Measurements from ENCODE around the gene ZNF133.

The ZNF133 gene

GRCh38 chr20:18312723-18313122, 24.4 kb downstream of the ZNF133 start:
- TF ChIP-seq, protein P1, sequence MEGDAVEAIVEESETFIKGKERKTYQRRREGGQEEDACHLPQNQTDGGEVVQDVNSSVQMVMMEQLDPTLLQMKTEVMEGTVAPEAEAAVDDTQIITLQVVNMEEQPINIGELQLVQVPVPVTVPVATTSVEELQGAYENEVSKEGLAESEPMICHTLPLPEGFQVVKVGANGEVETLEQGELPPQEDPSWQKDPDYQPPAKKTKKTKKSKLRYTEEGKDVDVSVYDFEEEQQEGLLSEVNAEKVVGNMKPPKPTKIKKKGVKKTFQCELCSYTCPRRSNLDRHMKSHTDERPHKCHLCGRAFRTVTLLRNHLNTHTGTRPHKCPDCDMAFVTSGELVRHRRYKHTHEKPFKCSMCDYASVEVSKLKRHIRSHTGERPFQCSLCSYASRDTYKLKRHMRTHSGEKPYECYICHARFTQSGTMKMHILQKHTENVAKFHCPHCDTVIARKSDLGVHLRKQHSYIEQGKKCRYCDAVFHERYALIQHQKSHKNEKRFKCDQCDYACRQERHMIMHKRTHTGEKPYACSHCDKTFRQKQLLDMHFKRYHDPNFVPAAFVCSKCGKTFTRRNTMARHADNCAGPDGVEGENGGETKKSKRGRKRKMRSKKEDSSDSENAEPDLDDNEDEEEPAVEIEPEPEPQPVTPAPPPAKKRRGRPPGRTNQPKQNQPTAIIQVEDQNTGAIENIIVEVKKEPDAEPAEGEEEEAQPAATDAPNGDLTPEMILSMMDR (IDR thresholded peaks at IDR 0.05; ENCODE audit: insufficient read depth, low read length, missing control alignments), result no peak
- CTCF ChIA-PET, result no interaction called here
- POLR2A ChIA-PET, result no interaction called here
- H3K4me3 ChIP-seq (ENCODE audit: low read depth, low read length), result no peak overlapping the region
- DNase-seq (ENCODE audit: low read depth, low spot score), result no peak

- ChIA-PET POLR2A (no interaction called here), CTCF (no interaction called here)
- TF ChIP-seq, protein P1 (IDR thresholded peaks at IDR 0.05; ENCODE audit: insufficient read depth, low read length, missing control alignments), result no peak
- H3K4me3 ChIP-seq (ENCODE audit: low read depth, low read length), result no peak overlapping the region
- DNase-seq (ENCODE audit: low read depth, low spot score), result no peak
These were observed 25.1 kb downstream of the ZNF133 start for GRCh38 chr20:18313411-18313810.

- POLR2A ChIA-PET, result no interaction called here
- TF ChIP-seq, protein P1 (IDR thresholded peaks at IDR 0.05; ENCODE audit: insufficient read depth, low read length, missing control alignments), result no peak
- CTCF ChIA-PET, result no interaction called here
- H3K4me3 ChIP-seq (ENCODE audit: low read depth, low read length), result no peak overlapping the region
- peak; percentile 19 for DNase-seq (ENCODE audit: low read depth, low spot score)
These were observed 26.6 kb downstream of the ZNF133 start for GRCh38 chr20:18314786-18315406.

DNA sequence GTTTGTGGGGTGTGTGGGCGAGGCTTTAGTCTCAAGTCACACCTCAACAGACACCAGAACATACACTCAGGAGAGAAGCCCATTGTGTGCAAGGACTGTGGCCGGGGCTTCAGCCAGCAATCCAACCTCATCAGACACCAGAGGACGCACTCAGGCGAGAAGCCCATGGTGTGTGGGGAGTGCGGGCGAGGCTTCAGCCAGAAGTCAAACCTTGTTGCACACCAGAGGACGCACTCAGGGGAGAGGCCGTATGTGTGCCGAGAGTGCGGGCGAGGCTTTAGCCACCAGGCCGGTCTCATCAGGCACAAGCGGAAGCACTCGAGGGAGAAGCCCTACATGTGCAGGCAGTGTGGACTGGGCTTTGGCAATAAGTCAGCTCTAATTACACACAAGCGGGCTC, 27.8 kb downstream of the ZNF133 start:
- POLR2A ChIA-PET, result no interaction called here
- TF ChIP-seq, protein P1 (IDR thresholded peaks at IDR 0.05; ENCODE audit: insufficient read depth, low read length, missing control alignments), result no peak
- H3K4me3 ChIP-seq (ENCODE audit: low read depth, low read length), result no peak overlapping the region
- CTCF ChIA-PET, result no interaction called here
- no peak for DNase-seq (ENCODE audit: low read depth, low spot score)

DNA sequence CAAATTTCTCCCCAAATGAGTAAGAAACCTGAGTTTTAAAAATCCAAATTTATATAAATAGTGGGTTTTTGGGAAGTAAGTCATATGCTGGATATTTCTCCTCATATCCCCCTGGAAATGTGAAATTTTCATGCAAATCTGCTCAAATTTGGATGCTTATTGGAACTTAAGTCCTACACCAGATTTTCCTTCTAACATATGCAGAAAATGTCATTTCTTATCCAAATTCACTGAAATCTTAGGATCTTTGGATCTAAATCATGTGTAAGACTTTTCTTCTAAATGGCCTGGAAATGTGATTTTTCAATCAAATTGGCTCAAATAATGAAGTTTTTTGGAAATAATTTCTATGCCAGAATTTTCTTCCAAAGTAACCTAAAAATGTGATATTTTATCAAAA, 33.0 kb downstream of the ZNF133 start:
- POLR2A ChIA-PET, result no interaction called here
- TF ChIP-seq, protein P1 (IDR thresholded peaks at IDR 0.05; ENCODE audit: insufficient read depth, low read length, missing control alignments), result no peak
- H3K4me3 ChIP-seq (ENCODE audit: low read depth, low read length), result no peak overlapping the region
- CTCF ChIA-PET, result no interaction called here
- no peak for DNase-seq (ENCODE audit: low read depth, low spot score)

DNA sequence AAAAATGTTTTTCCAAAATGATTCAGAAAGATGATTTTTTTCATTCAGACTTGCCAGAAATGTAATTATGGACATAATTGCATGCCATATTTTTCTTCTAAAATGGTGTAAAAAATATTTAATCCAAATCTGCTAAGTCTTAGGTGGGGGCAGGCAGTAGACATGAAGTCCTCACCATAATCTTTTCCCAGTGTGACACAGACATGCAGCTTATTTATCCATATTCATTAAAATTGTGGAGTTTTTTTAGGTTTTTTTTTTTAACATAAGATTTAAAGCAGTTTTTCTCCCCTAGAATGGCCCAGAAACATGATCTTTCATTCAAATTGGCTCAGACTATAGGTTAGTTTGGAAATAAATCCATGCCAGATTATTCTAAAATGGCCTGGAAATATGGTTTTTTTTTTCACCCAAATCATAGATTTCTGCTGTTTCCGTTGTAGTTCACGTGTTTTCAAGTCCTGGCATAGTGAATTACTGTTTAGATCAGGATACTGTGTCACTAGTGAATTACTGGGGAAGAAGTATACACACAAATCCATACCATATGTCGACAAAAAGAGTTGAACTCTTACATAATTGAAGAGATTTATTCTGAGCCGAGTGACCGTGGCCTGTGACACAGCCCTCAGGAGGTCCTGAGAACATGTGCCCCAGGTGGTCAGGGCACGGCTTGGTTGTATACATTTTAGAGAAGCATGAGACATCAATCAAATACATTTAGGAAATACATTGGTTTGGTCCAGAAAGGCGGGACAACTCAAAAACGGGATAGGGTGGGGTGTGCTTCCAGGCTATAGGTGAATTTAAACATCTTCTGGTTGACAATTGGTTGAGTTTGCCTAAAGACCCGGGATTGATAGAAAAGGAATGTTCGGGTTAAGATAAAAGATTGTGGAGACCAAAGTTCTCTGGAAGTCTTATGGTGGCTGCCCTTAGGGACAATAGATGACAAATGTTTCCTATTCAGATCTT, 33.9 kb downstream of the ZNF133 start:
- TF ChIP-seq, protein P1 (IDR thresholded peaks at IDR 0.05; ENCODE audit: insufficient read depth, low read length, missing control alignments), result no peak
- ChIA-PET CTCF (no interaction called here), POLR2A (interaction anchor here (0.7 kb wide), 1 partner anchor 8 kb away, joined by 3 read pairs; no protein-coding TSS in a partner anchor)
- no peak for DNase-seq (ENCODE audit: low read depth, low spot score)
- no peak overlapping the region for H3K4me3 ChIP-seq (ENCODE audit: low read depth, low read length)
